SK-N-SH treated with all-trans-retinoic acid at 6 μM for 48 hours (cell line): Measurements from ENCODE around the gene ZNF462.

ENCODE experiments used
- ARNTL ChIP-seq: fragments of 450-650 bp; formaldehyde crosslinking; IDR thresholded peaks from 2 replicates; pipeline ENCODE4 v1.5.0; 2020; ENCODE audit warnings: low read depth, mild to moderate bottlenecking, moderate library complexity, borderline replicate concordance
- BACH2 ChIP-seq: fragments of 250-450 bp; sonication (Bioruptor Pico); IDR thresholded peaks from 2 replicates; pipeline ENCODE4 v1.9.0; 2021; ENCODE audit warnings: mild to moderate bottlenecking, borderline replicate concordance
- ISL1 ChIP-seq: fragments of 250-450 bp; sonication (Bioruptor Pico); IDR thresholded peaks from 2 replicates; pipeline ENCODE4 v2.1.2; 2022; ENCODE audit warnings: mild to moderate bottlenecking, moderate library complexity
- OSR1 ChIP-seq: fragments of 250-450 bp; sonication (Bioruptor Pico); IDR thresholded peaks from 2 replicates; pipeline ENCODE4 v1.8.0; 2022; ENCODE audit warnings: moderate library complexity, mild to moderate bottlenecking, inconsistent platforms
- ZFP3 ChIP-seq: fragments of 250-450 bp; sonication (Bioruptor Pico); IDR thresholded peaks from 2 replicates; pipeline ENCODE4 v1.5.0; 2020; ENCODE audit warnings: mild to moderate bottlenecking, moderate library complexity
- ZNF8 ChIP-seq: fragments of 450-650 bp; formaldehyde crosslinking; IDR thresholded peaks from 2 replicates; pipeline ENCODE4 v1.5.0; 2020; ENCODE audit warnings: mild to moderate bottlenecking, moderate library complexity
- TF ChIP-seq, protein P1 (sequence below): fragments of 250-450 bp; sonication (Bioruptor Pico); IDR thresholded peaks from 2 replicates; pipeline ENCODE4 v1.8.0; 2020; ENCODE audit warnings: mild to moderate bottlenecking, moderate library complexity, borderline replicate concordance
- TF ChIP-seq, protein P2 (sequence below): fragments of 250-450 bp; sonication (Bioruptor Pico); IDR thresholded peaks from 2 replicates; pipeline ENCODE4 v1.5.1; 2021; ENCODE audit warnings: mild to moderate bottlenecking, moderate library complexity
- TF ChIP-seq, protein P3 (sequence below): fragments of 250-450 bp; sonication (Bioruptor Pico); IDR thresholded peaks from 2 replicates; pipeline ENCODE4 v1.5.1; 2020; ENCODE audit warnings: low read depth, mild to moderate bottlenecking, moderate library complexity

DNA sequence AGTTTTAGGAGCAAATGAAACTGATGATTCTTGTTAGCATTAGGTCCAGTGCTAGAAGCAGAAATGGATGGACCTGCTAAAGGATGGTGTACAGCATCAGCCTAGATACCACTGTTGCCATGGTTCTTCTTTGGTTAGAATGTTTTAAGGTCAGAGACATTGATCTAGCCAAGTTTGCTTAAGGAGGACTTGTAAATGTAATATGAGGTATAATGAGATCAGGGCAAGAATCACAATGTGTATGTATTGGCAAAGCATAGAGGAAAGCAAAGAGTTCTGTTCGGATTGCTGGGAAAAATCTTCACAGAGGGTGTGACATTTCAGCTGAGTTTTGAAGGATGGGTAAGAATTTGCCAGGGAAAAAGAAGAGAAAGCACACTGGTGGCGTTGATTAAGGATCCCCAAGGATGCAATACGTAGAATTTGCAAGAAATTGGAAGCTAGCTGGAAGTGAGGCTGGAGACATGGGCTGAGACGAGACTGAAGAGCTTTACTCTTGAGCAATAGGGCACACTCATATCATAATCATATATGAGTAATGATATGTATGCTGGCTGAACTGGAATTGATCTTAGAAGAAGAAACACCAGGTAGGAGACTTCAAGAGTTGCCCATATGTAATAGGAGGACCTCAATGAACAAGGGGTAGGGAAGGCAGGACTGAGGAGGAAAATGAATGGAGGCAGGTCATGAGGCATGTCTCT is 102.0 kb downstream of the ZNF462 start:
- TF ChIP-seq, protein P1, sequence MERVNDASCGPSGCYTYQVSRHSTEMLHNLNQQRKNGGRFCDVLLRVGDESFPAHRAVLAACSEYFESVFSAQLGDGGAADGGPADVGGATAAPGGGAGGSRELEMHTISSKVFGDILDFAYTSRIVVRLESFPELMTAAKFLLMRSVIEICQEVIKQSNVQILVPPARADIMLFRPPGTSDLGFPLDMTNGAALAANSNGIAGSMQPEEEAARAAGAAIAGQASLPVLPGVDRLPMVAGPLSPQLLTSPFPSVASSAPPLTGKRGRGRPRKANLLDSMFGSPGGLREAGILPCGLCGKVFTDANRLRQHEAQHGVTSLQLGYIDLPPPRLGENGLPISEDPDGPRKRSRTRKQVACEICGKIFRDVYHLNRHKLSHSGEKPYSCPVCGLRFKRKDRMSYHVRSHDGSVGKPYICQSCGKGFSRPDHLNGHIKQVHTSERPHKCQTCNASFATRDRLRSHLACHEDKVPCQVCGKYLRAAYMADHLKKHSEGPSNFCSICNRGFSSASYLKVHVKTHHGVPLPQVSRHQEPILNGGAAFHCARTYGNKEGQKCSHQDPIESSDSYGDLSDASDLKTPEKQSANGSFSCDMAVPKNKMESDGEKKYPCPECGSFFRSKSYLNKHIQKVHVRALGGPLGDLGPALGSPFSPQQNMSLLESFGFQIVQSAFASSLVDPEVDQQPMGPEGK (CRISPR knock-in tag): no peak
- TF ChIP-seq ZFP3 (CRISPR knock-in tag): no peak
- TF ChIP-seq, protein P2, sequence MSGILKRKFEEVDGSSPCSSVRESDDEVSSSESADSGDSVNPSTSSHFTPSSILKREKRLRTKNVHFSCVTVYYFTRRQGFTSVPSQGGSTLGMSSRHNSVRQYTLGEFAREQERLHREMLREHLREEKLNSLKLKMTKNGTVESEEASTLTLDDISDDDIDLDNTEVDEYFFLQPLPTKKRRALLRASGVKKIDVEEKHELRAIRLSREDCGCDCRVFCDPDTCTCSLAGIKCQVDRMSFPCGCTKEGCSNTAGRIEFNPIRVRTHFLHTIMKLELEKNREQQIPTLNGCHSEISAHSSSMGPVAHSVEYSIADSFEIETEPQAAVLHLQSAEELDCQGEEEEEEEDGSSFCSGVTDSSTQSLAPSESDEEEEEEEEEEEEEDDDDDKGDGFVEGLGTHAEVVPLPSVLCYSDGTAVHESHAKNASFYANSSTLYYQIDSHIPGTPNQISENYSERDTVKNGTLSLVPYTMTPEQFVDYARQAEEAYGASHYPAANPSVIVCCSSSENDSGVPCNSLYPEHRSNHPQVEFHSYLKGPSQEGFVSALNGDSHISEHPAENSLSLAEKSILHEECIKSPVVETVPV (CRISPR knock-in tag): no peak
- TF ChIP-seq BACH2 (CRISPR knock-in tag): no peak
- TF ChIP-seq ZNF8: no peak
- TF ChIP-seq, protein P3, sequence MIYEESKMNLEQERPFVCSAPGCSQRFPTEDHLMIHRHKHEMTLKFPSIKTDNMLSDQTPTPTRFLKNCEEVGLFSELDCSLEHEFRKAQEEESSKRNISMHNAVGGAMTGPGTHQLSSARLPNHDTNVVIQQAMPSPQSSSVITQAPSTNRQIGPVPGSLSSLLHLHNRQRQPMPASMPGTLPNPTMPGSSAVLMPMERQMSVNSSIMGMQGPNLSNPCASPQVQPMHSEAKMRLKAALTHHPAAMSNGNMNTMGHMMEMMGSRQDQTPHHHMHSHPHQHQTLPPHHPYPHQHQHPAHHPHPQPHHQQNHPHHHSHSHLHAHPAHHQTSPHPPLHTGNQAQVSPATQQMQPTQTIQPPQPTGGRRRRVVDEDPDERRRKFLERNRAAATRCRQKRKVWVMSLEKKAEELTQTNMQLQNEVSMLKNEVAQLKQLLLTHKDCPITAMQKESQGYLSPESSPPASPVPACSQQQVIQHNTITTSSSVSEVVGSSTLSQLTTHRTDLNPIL (CRISPR knock-in tag): no peak
- no peak for TF ChIP-seq ARNTL (CRISPR knock-in tag)
- no peak for TF ChIP-seq ISL1 (CRISPR knock-in tag)
- no peak for TF ChIP-seq OSR1 (CRISPR knock-in tag)
